HT1080 (cell line): ENCODE results near the gene CEPT1. TPM values are rescaled to one million over a fixed set of nuclear protein-coding genes. Genes with fewer than 3 reads are reported as not detected.

Source experiments
- DNase-seq: peaks from one replicate; pipeline ENCODE4 v3.0.0-alpha.2; 2015; ENCODE audit warnings: low read depth
- total RNA-seq: library from RNA; depleted of rRNA; stranded (reverse); fragments of >200 nt; shearing (Covaris generic); gene quantifications from 2 replicates; pipeline ENCODE4 v1.2.3, GENCODE V29; 2014

The CEPT1 gene
- total RNA-seq, 1 experiment from 2014 or later, result 35.7 TPM

- no peak for DNase-seq
Observed at GRCh38 chr1:111145963-111146768, 6.1 kb downstream of the CEPT1 start.

DNA sequence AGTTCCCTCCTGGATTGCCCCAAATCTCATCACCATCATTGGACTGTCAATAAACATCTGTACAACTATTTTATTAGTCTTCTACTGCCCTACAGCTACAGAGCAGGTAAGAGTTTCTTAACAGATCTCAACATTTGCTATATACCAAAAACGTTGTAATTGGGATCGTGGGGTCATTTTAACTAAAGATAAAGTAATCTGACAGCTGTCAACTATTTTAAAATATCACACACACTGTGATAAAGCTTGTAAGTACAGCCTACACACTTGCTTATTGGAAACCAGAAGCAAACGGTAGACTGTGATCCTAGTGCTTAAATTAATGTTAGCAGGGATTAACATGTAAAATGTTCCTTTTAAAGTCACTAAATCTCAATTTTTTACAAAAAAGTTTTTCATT is 7.9 kb downstream of the CEPT1 start:
- DNase-seq, result no peak

DNA sequence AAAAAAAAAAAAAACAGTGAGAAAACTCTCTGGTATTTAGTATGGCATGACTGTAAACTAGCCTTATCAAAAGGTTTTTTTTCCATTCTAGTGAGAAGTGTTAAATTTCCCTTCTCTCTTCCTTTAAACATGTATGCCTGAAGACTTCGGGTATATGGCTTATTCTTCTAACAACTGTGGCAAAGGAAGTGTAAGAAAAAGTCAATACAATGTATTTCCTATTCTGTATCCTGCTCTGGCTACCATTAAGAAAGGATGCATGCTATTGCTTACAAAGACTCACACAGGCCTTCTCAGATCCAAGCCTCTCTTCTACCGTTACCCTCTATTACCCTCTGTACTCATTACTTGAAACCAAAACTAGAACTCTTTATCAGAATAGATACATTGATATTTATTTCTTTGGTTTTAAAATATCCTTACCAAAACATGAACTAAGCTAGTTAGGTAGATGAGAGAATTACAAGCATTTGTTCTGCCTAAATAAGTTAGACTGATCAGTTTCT is 8.4 kb downstream of the CEPT1 start:
- no peak for DNase-seq

- no peak for DNase-seq
Observed at GRCh38 chr1:111151838-111152237, 11.8 kb downstream of the CEPT1 start.

- no peak for DNase-seq
Observed at GRCh38 chr1:111154021-111154999, 14.3 kb downstream of the CEPT1 start.

- DNase-seq, result no peak
Observed at GRCh38 chr1:111157431-111157830, 17.4 kb downstream of the CEPT1 start.

DNA sequence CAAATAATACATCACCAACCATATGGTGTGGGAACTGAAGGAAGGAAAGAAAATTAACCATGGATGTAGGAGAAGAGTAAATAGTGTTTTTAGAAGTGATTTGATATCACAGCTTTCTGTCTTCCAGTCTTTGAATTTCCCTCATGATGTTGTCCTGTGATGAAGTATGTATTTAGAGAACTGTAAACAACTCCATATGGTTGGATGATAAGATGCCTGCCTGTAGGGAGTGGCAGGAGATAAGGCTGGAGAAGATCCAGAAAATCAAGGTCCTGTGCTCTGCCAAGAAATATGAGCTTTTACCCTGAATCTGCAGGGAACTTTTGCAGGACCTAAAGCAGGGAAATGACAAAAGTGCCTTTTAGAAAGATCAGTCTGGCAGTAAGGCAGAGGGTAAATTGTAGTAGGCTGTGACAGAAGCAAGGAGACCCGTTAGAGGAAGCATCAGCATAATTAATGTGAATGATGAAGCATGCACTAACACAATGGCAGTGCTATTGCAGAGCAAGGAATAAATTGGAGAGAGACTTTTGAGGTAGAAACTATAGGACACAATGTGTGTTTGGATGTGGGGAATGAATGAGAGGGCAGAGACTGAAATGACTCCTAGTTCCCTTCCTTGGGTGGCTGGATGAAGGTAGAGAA is 21.9 kb downstream of the CEPT1 start:
- DNase-seq, result no peak

- DNase-seq, result no peak
Observed at GRCh38 chr1:111162488-111162880, 22.5 kb downstream of the CEPT1 start.

GRCh38 chr1:111163363-111163762 is 23.3 kb downstream of the CEPT1 start:
- no peak for DNase-seq

GRCh38 chr1:111164151-111164550 is 24.1 kb downstream of the CEPT1 start:
- no peak for DNase-seq

DNA sequence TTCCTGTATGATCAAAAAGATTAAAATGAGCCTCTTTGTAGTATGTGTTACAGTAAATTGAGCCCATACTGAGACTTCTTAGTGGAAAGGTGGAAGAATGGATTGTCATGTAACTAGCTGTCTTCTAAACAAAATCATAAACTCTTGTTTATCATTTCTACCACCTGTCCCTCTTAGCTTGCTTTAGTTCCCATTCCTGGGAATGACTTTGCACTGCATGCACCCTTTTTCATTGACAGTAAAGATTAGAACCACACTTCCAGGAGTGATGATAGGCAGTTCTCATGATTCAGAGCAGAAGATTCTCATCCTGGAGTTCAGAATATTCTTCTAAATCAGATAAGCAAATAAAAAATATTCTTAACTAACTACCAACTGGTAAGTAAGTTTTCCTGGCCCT is 32.4 kb downstream of the CEPT1 start:
- DNase-seq, result no peak

DNA sequence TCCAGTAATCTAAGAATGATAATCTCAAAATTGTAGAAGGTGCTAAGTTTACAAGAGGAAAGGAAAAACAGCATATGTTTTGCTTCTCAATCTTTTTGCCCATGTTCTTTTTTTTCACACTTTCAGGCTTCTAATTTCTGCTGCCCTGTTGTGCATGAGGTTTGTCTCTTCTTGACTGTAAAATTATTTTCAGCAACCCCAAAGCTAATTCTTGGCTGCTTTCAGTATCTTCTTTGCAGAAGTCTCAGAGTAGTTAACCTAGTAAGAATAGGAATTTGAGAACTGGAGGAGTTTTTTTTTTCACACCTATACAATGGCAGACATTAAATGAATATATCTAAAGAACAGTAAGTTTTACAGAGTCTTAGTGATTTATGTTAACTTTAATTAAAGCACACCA is 34.0 kb downstream of the CEPT1 start:
- DNase-seq, result no peak

DNA sequence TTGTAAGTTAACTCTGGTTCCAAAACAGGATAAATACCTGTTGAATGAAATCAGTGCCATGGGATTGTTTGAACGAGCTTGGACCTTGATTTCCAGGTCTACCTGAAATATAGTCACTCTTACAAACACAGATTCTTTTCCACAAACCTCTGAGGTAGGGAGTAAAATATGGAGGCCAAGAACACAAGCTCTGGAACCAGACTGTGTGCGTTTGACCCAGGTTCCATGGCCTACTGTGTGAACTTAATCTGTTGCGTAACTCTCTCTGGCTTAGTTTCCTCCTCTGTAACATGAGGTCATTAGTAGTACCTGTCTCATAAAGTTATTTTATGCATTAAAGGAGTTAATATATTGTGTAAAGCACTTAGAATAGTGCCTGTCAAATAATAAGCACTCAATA is 35.3 kb downstream of the CEPT1 start:
- no peak for DNase-seq

- no peak for DNase-seq
Observed at GRCh38 chr1:111176678-111177077, 36.7 kb downstream of the CEPT1 start.

- no peak for DNase-seq
Observed at GRCh38 chr1:111179968-111180533, 40.0 kb downstream of the CEPT1 start.

DNA sequence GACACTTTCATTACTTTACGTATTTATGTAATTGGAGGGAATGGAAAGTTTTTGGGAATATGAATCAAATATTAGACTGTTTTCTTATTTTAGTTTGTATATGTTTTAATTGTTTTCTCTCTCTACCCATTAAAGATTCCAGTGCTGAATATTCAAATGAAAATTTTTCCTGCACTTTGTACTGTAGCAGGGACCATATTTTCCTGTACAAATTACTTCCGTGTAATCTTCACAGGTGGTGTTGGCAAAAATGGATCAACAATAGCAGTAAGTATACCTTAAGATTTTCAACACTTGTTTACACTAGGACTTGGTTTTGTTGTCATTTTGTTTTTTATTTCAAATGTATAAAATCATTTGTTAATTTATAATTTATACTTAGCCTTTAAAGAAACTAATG is 42.0 kb downstream of the CEPT1 start:
- no peak for DNase-seq

DNA sequence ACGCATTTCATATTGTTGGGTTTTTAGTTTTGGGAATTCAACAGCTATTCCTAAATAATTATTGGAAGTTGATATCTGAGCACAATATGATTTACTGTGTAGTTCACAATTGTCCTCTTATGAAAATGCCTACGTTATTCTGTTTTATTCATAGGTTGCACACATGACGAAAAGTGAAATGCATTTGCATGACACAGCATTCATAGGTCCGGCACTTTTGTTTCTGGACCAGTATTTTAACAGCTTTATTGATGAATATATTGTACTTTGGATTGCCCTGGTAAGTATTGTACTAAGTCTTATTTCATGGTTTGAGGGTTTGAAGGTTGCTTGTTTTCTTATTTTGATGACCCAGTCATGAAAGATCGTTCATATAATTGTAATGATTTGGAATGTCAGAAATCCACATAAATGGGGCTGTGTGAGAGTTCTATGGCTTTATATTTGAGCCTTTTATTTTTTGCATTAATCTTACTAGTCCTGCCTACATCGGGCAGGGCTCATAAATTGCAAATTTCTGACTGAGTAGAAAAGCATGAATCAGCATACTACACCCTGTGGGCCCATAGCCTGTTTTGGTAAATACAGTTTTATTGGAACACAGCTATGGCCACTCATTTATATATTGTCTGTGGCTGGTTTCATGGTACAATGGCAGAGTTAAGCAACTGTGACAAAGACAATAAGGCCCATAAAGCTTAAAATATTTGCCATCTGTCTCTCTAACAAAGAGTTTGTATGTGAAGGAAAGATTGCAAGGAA is 43.5 kb downstream of the CEPT1 start:
- no peak for DNase-seq

- no peak for DNase-seq
Observed at GRCh38 chr1:111184663-111185062, 44.6 kb downstream of the CEPT1 start.

DNA sequence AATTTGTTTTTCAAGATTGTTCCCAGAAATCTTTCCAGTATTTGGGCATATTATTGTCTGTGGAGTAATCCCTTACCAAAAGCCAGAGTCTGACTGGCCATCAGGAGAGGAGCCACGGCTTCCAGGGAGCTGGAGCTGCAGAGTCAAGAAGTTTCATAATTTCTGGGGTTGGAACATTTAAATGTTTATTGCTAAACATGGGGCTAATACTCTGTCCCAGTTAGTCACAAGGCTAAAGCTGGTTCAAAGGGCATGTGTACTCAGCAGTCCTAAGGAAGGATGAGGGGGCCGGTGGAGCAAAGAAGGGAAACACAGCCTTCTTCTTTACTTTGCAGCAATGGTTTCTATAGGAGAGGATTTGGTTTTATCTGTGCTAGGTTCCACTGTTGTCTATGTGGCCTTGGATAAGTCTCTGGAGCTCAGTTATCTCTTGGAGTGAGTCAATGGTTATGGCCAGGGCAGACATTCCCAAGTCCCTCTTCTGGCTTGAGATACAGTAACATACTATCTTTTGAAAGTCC is 51.0 kb downstream of the CEPT1 start:
- no peak for DNase-seq

DNA sequence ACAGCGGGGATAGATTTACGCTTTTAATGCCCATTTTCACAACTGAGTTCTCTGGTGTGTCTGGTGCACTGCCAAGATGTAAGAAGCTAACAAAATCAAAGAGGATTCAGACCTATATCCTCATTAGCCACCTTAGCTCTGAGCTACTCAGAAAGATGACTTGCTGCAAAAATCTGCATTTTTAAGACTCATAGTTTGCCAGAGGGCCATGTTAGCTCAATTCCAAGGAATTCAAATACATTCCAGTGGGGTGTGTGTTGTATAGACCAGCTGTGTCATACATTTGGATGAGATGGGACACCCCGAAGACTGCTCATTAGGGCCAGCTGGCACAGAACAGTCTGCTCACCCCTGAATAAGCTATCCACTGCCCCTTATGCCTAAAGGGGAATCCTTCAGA is 51.5 kb downstream of the CEPT1 start:
- no peak for DNase-seq
